IMR-90 (cell line): ENCODE results near the gene OFD1. TPM values are rescaled to one million over a fixed set of nuclear protein-coding genes. Genes with fewer than 3 reads are reported as not detected.

ENCODE experiments used
- ATAC-seq: fragments of 200-7000 bp; cut with Tn5 transposase; 2 replicates; pipeline ENCODE4 v1.9.1; 2020; ENCODE audit warnings: low read depth, mild to moderate bottlenecking, moderate library complexity
- BruUV-seq: library from RNA; stranded (reverse); fragments of 400-500 nt; replicated peaks from 2 replicates; lab custom pipeline; 2021; lab: Mats Ljungman, UMichigan
- CTCF ChIA-PET: fragments of 300-600 bp; formaldehyde crosslinking; extraction: SDS; loops from one replicate; lab custom pipeline; 2021; ENCODE audit warnings: antibody characterized with exemption; lab: Yijun Ruan, JAX
- POLR2A ChIA-PET: fragments of 300-600 bp; sonication (Branson Sonifier 250); formaldehyde crosslinking; loops from one replicate; lab custom pipeline; 2022; ENCODE audit warnings: antibody characterized with exemption; ENCODE audit not compliant: unreplicated experiment; lab: Charles Lee
- DNase-seq: peaks from one replicate; pipeline ENCODE4 v3.0.0; 2013
- H2AFZ ChIP-seq: replicated peaks from 2 replicates; pipeline ENCODE3; 2013; ENCODE audit warnings: low read length, mild to moderate bottlenecking; ENCODE audit not compliant: poor library complexity
- H2AK5ac ChIP-seq: 2 replicates; pipeline ENCODE4 v1.6.1; 2013; ENCODE audit warnings: low read depth, low read length, inconsistent platforms
- H2AK9ac ChIP-seq: replicated peaks from 2 replicates; pipeline ENCODE3; 2013; ENCODE audit warnings: mild to moderate bottlenecking, low read depth, low read length, moderate library complexity; ENCODE audit not compliant: poor library complexity
- H2BK120ac ChIP-seq: 2 replicates; pipeline ENCODE4 v1.6.1; 2013; ENCODE audit warnings: low read depth, low read length, inconsistent platforms
- H2BK15ac ChIP-seq: 3 replicates; pipeline ENCODE4 v1.6.1; 2013; ENCODE audit warnings: low read depth, low read length, inconsistent platforms
- H2BK20ac ChIP-seq: 2 replicates; pipeline ENCODE4 v1.6.1; 2013; ENCODE audit warnings: low read depth, mild to moderate bottlenecking, inconsistent platforms, low read length, moderate library complexity
- H2BK5ac ChIP-seq: 2 replicates; pipeline ENCODE4 v1.6.1; 2013; ENCODE audit warnings: mild to moderate bottlenecking, low read depth, low read length, inconsistent platforms; ENCODE audit not compliant: poor library complexity, severe bottlenecking
- H3K14ac ChIP-seq: replicated peaks from 2 replicates; pipeline ENCODE4 v1.6.1; 2013; ENCODE audit warnings: low read depth, low read length, inconsistent platforms
- H3K18ac ChIP-seq: 2 replicates; pipeline ENCODE4 v1.6.1; 2013; ENCODE audit warnings: low read depth, low read length, control low read depth
- H3K23ac ChIP-seq: 2 replicates; pipeline ENCODE4 v1.6.1; 2013; ENCODE audit warnings: low read depth, low read length, inconsistent platforms
- H3K27ac ChIP-seq: 2 replicates; pipeline ENCODE4 v1.5.1; 2013; ENCODE audit warnings: mild to moderate bottlenecking, control low read depth, low read length; ENCODE audit not compliant: insufficient read depth
- H3K27me3 ChIP-seq: 2 replicates; pipeline ENCODE4 v1.6.1; 2013; ENCODE audit warnings: low read length; ENCODE audit not compliant: control insufficient read depth, insufficient read depth
- H3K36me3 ChIP-seq: 2 replicates; pipeline ENCODE4 v1.6.1; 2013; ENCODE audit warnings: low read length, mixed read lengths; ENCODE audit not compliant: control insufficient read depth, insufficient read depth
- H3K4ac ChIP-seq: 2 replicates; pipeline ENCODE4 v1.6.1; 2013; ENCODE audit warnings: low read depth, low read length, inconsistent platforms
- H3K4me1 ChIP-seq: 2 replicates; pipeline ENCODE4 v1.6.1; 2013; ENCODE audit warnings: low read length, mixed read lengths; ENCODE audit not compliant: control insufficient read depth, insufficient read depth
- H3K4me2 ChIP-seq: 2 replicates; pipeline ENCODE4 v1.6.1; 2013; ENCODE audit warnings: low read depth, mild to moderate bottlenecking, control low read depth, low read length, moderate library complexity
- H3K4me3 ChIP-seq: 2 replicates; pipeline ENCODE4 v1.5.1; 2013; ENCODE audit warnings: low read depth, mild to moderate bottlenecking, control low read depth, low read length, moderate library complexity; ENCODE audit not compliant: insufficient read depth
- H3K56ac ChIP-seq: 2 replicates; pipeline ENCODE4 v1.6.1; 2013; ENCODE audit warnings: low read length, inconsistent platforms; ENCODE audit not compliant: insufficient read depth; ENCODE audit errors: extremely low read depth
- H3K79me1 ChIP-seq, 2 experiments: 2 replicates each; pipeline ENCODE4 v1.6.1; 2013; ENCODE audit warnings: low read length in 2 of 2, inconsistent platforms in 1 of 2, low read depth in 1 of 2
- H3K9ac ChIP-seq: 2 replicates; pipeline ENCODE4 v1.6.1; 2013; ENCODE audit warnings: low read depth, low read length, control low read depth
- H3K9me1 ChIP-seq: 2 replicates; pipeline ENCODE4 v1.6.1; 2013; ENCODE audit warnings: low read length, inconsistent platforms; ENCODE audit not compliant: insufficient read depth
- H3K9me3 ChIP-seq: 2 replicates; pipeline ENCODE4 v1.6.1; 2013; ENCODE audit warnings: low read length; ENCODE audit not compliant: control insufficient read depth, insufficient read depth
- H4K20me1 ChIP-seq: 2 replicates; pipeline ENCODE4 v1.6.1; 2013; ENCODE audit warnings: low read length, inconsistent platforms; ENCODE audit not compliant: insufficient read depth
- H4K5ac ChIP-seq: 2 replicates; pipeline ENCODE4 v1.6.1; 2013; ENCODE audit warnings: mild to moderate bottlenecking, low read depth, low read length, control low read depth
- H4K8ac ChIP-seq, 2 experiments: 2 replicates each; pipeline ENCODE4 v1.6.1; 2013; ENCODE audit warnings: low read depth in 2 of 2, low read length in 2 of 2, control low read depth in 1 of 2, inconsistent platforms in 1 of 2
- H4K91ac ChIP-seq: 2 replicates; pipeline ENCODE4 v1.6.1; 2013; ENCODE audit warnings: low read depth, low read length, inconsistent platforms; ENCODE audit not compliant: insufficient read depth
- MAFK ChIP-seq: IDR thresholded peaks from 2 replicates; pipeline ENCODE4 v1.6.1; 2012; ENCODE audit warnings: low read depth, low read length, improper control_type of control experiment
- MAZ ChIP-seq: IDR thresholded peaks from 2 replicates; pipeline ENCODE4 v1.6.1; 2012; ENCODE audit warnings: low read depth, mild to moderate bottlenecking, low read length, improper control_type of control experiment, moderate library complexity, borderline replicate concordance
- MXI1 ChIP-seq: IDR thresholded peaks from 2 replicates; pipeline ENCODE4 v1.6.1; 2012; ENCODE audit warnings: low read depth, mild to moderate bottlenecking, low read length, moderate library complexity, borderline replicate concordance
- POLR2A ChIP-seq: IDR thresholded peaks from 2 replicates; pipeline ENCODE4 v1.6.1; 2012; ENCODE audit warnings: mild to moderate bottlenecking, low read depth, low read length
- WGBS, 2 experiments: methylation state at CpG; one replicate each; pipeline versions ENCODE4 v1.1.5 to v1.1.7; 2013; ENCODE audit warnings: missing lambda C conversion rate in 2 of 2; ENCODE audit not compliant: insufficient read length in 1 of 2; ENCODE audit errors: extremely low coverage in 2 of 2; 5-methylcytosine and 5-hydroxymethylcytosine counted together
- dilution Hi-C: fragments of 300-500 bp; cut with HindIII; formaldehyde crosslinking; loops from one replicate; pipeline ENCODE4 v1.14.3; 2018; ENCODE audit warnings: low sequenced_read_pairs; ENCODE audit not compliant: unreplicated experiment
- in situ Hi-C: fragments of 300-500 bp; cut with MboI; formaldehyde crosslinking; loops from 3 replicates; pipeline ENCODE4 v1.14.3; 2019; ENCODE audit warnings: low sequenced_read_pairs, inconsistent platforms, mixed read lengths
- intact Hi-C: fragments of 100-400 bp; cut with micrococcal nuclease; formaldehyde crosslinking; loops from 2 replicates; pipeline ENCODE4 v1.10.0; 2022
- polyA plus RNA-seq, 3 experiments: library from polyadenylated mRNA; depleted of rRNA; stranded (reverse); fragments of >200 nt; gene quantifications; 2 replicates each; pipeline ENCODE4 v1.2.3, GENCODE V29; 2012; ENCODE audit warnings: low replicate concordance in 1 of 3
- total RNA-seq: library from RNA; depleted of rRNA; stranded (reverse); fragments of >200 nt; gene quantifications from 2 replicates; pipeline ENCODE4 v1.2.3, GENCODE V29; 2012

Gene OFD1
- total and polyA plus RNA-seq, 2 of the 4 experiments (the other 2 are of a cell fraction), result 8.4 to 8.6 TPM

DNA sequence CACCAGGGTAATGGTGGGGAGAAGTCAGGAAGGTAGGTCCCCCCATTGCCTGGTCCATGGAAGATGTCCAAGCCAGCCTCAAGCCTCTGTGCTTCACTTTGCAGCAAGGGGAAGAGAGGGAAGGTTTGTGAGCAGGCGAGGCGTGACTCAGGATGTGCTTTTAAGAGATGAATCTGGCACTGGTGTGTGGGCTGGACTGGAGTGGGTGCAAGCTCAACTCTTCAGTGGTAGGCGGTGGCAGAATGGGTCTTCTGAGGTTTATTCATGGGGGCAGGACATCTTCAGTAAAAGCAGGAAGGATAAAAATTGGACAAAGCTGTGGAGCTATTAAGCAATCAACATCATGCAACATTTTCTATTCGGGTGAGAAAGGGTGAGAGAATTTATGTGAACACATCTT, 63.0 kb downstream of the OFD1 start:
- no peak overlapping the region for H2BK15ac ChIP-seq
- no peak overlapping the region for H4K91ac ChIP-seq
- BruUV-seq, result no TSS peak
- H3K4me2 ChIP-seq, result no peak overlapping the region
- H3K4me3 ChIP-seq, result no peak overlapping the region
- no peaks in the 10 kb centered on the region for H3K4me1 ChIP-seq
- H3K27me3 ChIP-seq, result peaks cover 20% of the 10 kb centered on the region
- no peak for DNase-seq
- no CpG with 5 or more reads among the region's 4 CpGs for WGBS, 2 experiments
- dilution Hi-C loops, result no loop called here
- H2AFZ ChIP-seq, result no peak overlapping the region
- H2BK120ac ChIP-seq, result no peak overlapping the region
- no peak overlapping the region for H3K23ac ChIP-seq
- H3K9me1 ChIP-seq, result no peaks in the 10 kb centered on the region
- H3K56ac ChIP-seq, result no peak overlapping the region
- no peak overlapping the region for H3K18ac ChIP-seq
- no peak overlapping the region for H2AK9ac ChIP-seq
- ChIA-PET POLR2A (interaction anchor here (0.7 kb wide), 1 partner anchor 112 kb away, joined by 3 read pairs; no protein-coding TSS in a partner anchor), CTCF (no interaction called here)
- H4K5ac ChIP-seq, result no peak overlapping the region
- no peak overlapping the region for H3K27ac ChIP-seq
- in situ Hi-C loops, result no loop called here
- no peak overlapping the region for H3K9ac ChIP-seq
- H3K14ac ChIP-seq, result no peak overlapping the region
- H4K20me1 ChIP-seq, result no peaks in the 10 kb centered on the region
- no peak overlapping the region for H3K4ac ChIP-seq
- no peak for ATAC-seq
- no peak overlapping the region for H2BK20ac ChIP-seq
- TF ChIP-seq MAFK (no peak), POLR2A (no peak), MAZ (no peak), MXI1 (no peak)
- H2AK5ac ChIP-seq, result no peak overlapping the region
- H3K79me1 ChIP-seq, result no peaks in the 10 kb centered on the region
- intact Hi-C loops, result no loop called here
- H4K8ac ChIP-seq, result no peak overlapping the region
- H3K9me3 ChIP-seq, result no peaks in the 10 kb centered on the region; the same call in 1 of the 2 replicates
- H3K36me3 ChIP-seq, result no peaks in the 10 kb centered on the region
- H2BK5ac ChIP-seq, result no peak overlapping the region
